Lung (tissue), 12 donors: Measurements from ENCODE around the gene C5AR2. TPM values are rescaled to one million over a fixed set of nuclear protein-coding genes. Genes with fewer than 3 reads are reported as not detected.

Experiments used
- ATAC-seq: fragments of 200-7000 bp; cut with Tn5 transposase; one replicate; pipeline ENCODE4 v1.9.1; 2020; ENCODE audit warnings: moderate number of reproducible peaks; ENCODE audit not compliant: insufficient read depth, low FRiP score
- DNase-seq, 3 donors: peaks; one replicate each; pipeline ENCODE4 v3.0.0-alpha.2; 2013 to 2017
- H3K27ac ChIP-seq, 2 donors: one replicate each; pipeline ENCODE4 v1.5.1; 2013; ENCODE audit warnings: mild to moderate bottlenecking in 2 of 2, moderate library complexity in 2 of 2, control low read depth in 1 of 2, inconsistent platforms in 1 of 2, low read depth in 1 of 2, low read length in 1 of 2
- H3K27me3 ChIP-seq, 3 donors: one replicate each; pipeline ENCODE4 v1.5.1; 2013; ENCODE audit warnings: low read length in 2 of 3; ENCODE audit not compliant: control insufficient read depth in 3 of 3, insufficient read depth in 3 of 3
- H3K36me3 ChIP-seq, 4 donors: one replicate each; pipeline ENCODE4 v1.5.1; 2013; ENCODE audit warnings: low read length in 4 of 4, mild to moderate bottlenecking in 1 of 4, moderate library complexity in 1 of 4; ENCODE audit not compliant: control insufficient read depth in 4 of 4, insufficient read depth in 4 of 4
- H3K4me1 ChIP-seq, 5 donors: one replicate each; pipeline ENCODE4 v1.5.1; 2013; ENCODE audit warnings: low read length in 5 of 5, mild to moderate bottlenecking in 2 of 5, moderate library complexity in 1 of 5; ENCODE audit not compliant: control insufficient read depth in 5 of 5, insufficient read depth in 5 of 5
- H3K4me3 ChIP-seq: one replicate; pipeline ENCODE4 v1.5.1; 2013; ENCODE audit warnings: mild to moderate bottlenecking, control low read depth, moderate library complexity
- H3K9ac ChIP-seq, 2 donors: one replicate each; pipeline ENCODE4 v1.5.1; 2013; ENCODE audit warnings: low read length in 2 of 2, control low read depth in 1 of 2; ENCODE audit not compliant: insufficient read depth in 1 of 2
- H3K9me3 ChIP-seq, 4 donors: one replicate each; pipeline ENCODE4 v1.5.1; 2013; ENCODE audit warnings: low read length in 3 of 4, mild to moderate bottlenecking in 1 of 4, moderate library complexity in 1 of 4; ENCODE audit not compliant: control insufficient read depth in 4 of 4, insufficient read depth in 3 of 4
- WGBS, 2 donors: extraction: QIAGEN DNeasy Blood & Tissue Kit; methylation state at CpG; one replicate each; pipeline ENCODE4 v1.1.7; 2013; 5-methylcytosine and 5-hydroxymethylcytosine counted together
- polyA plus RNA-seq, 2 donors: library from polyadenylated mRNA; stranded (reverse); fragments of 200-250 nt; gene quantifications; one replicate each; pipeline ENCODE4 v1.2.1, GENCODE V29; 2013
- total RNA-seq, 2 donors: library from RNA; depleted of rRNA in 1 of 2; stranded (reverse); fragments of >200 nt in 1 of 2; gene quantifications; one replicate each; pipeline ENCODE4 v1.2.1, GENCODE V29; 2014 to 2021
- TF ChIP-seq, protein P1 (sequence below): IDR thresholded peaks from 2 replicates; pipeline ENCODE4 v1.5.1; 2012; ENCODE audit warnings: mild to moderate bottlenecking; ENCODE audit errors: control extremely low read depth, extremely low read depth
- donor health status: control.
- donor health status: control.
- donor health status: Bipolar disorder and iron deficiency.
- donor health status: healthy.
- donor health status: DM: yes; HTN: yes; CAD: no.

Gene C5AR2
- total and polyA plus RNA-seq, 4 donors, result 1.0 to 17.4 (median 7.7) TPM

DNA sequence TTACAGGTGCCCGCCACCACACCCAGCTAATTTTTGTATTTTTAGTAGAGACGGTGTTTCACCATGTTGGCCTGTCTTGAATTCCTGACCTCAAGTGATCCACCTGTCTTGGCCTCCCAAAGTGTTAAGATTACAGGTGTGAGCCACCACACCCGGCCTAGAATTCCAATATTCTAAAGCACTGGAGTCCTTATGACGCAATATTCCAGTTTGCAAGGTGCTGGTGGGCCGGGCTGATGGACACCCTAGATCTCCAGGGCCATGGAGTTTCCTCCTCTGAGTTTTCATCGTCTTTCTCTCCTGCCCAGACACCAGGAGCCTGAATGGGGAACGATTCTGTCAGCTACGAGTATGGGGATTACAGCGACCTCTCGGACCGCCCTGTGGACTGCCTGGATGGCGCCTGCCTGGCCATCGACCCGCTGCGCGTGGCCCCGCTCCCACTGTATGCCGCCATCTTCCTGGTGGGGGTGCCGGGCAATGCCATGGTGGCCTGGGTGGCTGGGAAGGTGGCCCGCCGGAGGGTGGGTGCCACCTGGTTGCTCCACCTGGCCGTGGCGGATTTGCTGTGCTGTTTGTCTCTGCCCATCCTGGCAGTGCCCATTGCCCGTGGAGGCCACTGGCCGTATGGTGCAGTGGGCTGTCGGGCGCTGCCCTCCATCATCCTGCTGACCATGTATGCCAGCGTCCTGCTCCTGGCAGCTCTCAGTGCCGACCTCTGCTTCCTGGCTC lies 8.7 kb downstream of the C5AR2 start:
- DNase-seq (no peak), ATAC-seq (no peak)
- Histone ChIP-seq H3K27ac (no peak overlapping the region), H3K9ac (no peak overlapping the region), H3K36me3 (no peaks in the 10 kb centered on the region), H3K9me3 (no peaks in the 10 kb centered on the region), H3K4me3 (no peak overlapping the region), H3K4me1 (peaks cover 0 to 8% (median 0%) of the 10 kb centered on the region in 5 donors), H3K27me3 (no peaks in the 10 kb centered on the region)
- TF ChIP-seq, protein P1, sequence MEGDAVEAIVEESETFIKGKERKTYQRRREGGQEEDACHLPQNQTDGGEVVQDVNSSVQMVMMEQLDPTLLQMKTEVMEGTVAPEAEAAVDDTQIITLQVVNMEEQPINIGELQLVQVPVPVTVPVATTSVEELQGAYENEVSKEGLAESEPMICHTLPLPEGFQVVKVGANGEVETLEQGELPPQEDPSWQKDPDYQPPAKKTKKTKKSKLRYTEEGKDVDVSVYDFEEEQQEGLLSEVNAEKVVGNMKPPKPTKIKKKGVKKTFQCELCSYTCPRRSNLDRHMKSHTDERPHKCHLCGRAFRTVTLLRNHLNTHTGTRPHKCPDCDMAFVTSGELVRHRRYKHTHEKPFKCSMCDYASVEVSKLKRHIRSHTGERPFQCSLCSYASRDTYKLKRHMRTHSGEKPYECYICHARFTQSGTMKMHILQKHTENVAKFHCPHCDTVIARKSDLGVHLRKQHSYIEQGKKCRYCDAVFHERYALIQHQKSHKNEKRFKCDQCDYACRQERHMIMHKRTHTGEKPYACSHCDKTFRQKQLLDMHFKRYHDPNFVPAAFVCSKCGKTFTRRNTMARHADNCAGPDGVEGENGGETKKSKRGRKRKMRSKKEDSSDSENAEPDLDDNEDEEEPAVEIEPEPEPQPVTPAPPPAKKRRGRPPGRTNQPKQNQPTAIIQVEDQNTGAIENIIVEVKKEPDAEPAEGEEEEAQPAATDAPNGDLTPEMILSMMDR, result no peak
- 93 to 95% methylated on average over 29 of the region's 29 CpGs for WGBS, 2 donors

DNA sequence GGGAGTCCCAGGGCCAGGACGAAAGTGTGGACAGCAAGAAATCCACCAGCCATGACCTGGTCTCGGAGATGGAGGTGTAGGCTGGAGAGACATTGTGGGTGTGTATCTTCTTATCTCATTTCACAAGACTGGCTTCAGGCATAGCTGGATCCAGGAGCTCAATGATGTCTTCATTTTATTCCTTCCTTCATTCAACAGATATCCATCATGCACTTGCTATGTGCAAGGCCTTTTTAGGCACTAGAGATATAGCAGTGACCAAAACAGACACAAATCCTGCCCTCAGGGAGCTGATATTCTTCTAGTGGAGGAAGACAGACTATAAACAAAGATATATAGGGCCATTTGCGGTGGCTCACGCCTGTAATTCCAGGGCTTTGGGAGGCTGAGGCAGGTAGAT lies 9.8 kb downstream of the C5AR2 start:
- peaks cover 0 to 3% (median 0%) of the 10 kb centered on the region in 5 donors for H3K4me1 ChIP-seq
- DNase-seq, result no peak
- TF ChIP-seq, protein P1, result no peak
- no peak overlapping the region for H3K27ac ChIP-seq
- H3K9me3 ChIP-seq, result no peaks in the 10 kb centered on the region
- no peaks in the 10 kb centered on the region for H3K27me3 ChIP-seq
- no peak for ATAC-seq
- H3K9ac ChIP-seq, result no peak overlapping the region
- no peaks in the 10 kb centered on the region for H3K36me3 ChIP-seq
- 93 to 98% methylated on average over 4 of the region's 4 CpGs for WGBS, 2 donors
- H3K4me3 ChIP-seq, result no peak overlapping the region

DNA sequence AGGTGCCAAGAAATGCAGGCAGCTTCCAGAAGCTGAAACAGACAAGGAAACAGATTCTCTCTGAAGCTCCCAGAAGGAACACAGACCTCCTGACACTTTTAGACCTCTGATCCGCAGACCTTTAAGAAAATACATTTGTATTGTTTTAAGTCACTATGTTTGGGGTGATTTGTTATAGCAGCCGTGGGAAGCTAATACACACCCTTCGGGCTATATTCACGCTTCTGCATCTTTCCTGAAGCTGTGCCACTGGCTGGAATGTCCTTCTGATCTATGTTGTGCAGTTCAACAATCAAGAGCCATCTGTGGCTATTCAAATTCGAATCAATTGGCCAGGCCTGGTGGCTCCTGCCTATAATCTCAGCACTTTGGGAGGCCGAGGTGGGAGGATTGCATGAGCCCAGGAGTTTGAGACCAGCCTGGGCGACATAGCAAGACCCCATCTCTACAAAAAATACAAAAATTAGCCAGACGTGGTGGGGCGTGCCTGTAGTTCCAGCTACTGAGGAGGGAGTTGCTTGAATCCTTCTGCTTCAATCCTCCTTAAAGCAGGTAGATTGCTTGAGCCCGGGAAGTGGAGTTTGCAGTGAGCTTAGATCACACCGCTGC lies 11.3 kb downstream of the C5AR2 start:
- Histone ChIP-seq H3K27me3 (no peaks in the 10 kb centered on the region), H3K36me3 (no peaks in the 10 kb centered on the region), H3K9me3 (no peaks in the 10 kb centered on the region), H3K9ac (no peak overlapping the region), H3K4me1 (peaks cover 0 to under 1% (median 0%) of the 10 kb centered on the region in 5 donors), H3K27ac (no peak overlapping the region), H3K4me3 (no peak overlapping the region)
- DNase-seq (no peak), ATAC-seq (no peak)
- TF ChIP-seq, protein P1, result no peak
- 88 to 93% methylated on average over 11 of the region's 11 CpGs for WGBS, 2 donors
